RWPE2 (cell line): ENCODE results near the gene FOXF1.

Source experiments
- ATAC-seq: fragments of 200-7000 bp; cut with Tn5 transposase; 3 replicates; pipeline ENCODE4 v1.9.1; 2021; ENCODE audit warnings: low read depth
- DNase-seq: peaks from one replicate; pipeline ENCODE4 v3.0.0-alpha.2; 2020; ENCODE audit warnings: low spot score
- H3K27ac ChIP-seq: fragments of 450-650 bp; 2 replicates; pipeline ENCODE4 v1.5.1; 2017; ENCODE audit warnings: mild to moderate bottlenecking; ENCODE audit not compliant: poor library complexity, severe bottlenecking
- H3K27me3 ChIP-seq: fragments of 250-450 bp; sonication (Bioruptor Pico); 2 replicates; pipeline ENCODE4 v1.5.1; 2021; ENCODE audit warnings: mild to moderate bottlenecking, moderate library complexity; ENCODE audit not compliant: insufficient read depth, poor library complexity, severe bottlenecking
- H3K36me3 ChIP-seq: fragments of 250-450 bp; sonication (Bioruptor Pico); 2 replicates; pipeline ENCODE4 v1.5.1; 2020; ENCODE audit warnings: low read depth, mild to moderate bottlenecking, moderate library complexity
- H3K4me1 ChIP-seq: fragments of 250-450 bp; sonication (Bioruptor Pico); 2 replicates; pipeline ENCODE4 v1.5.1; 2021; ENCODE audit warnings: mild to moderate bottlenecking, moderate library complexity; ENCODE audit not compliant: insufficient read depth, poor library complexity, severe bottlenecking
- H3K4me3 ChIP-seq: fragments of 250-450 bp; sonication (Bioruptor Pico); 2 replicates; pipeline ENCODE4 v1.5.1; 2021; ENCODE audit warnings: mild to moderate bottlenecking, moderate library complexity; ENCODE audit not compliant: severe bottlenecking
- H3K9me3 ChIP-seq: fragments of 250-450 bp; sonication (Bioruptor Pico); 2 replicates; pipeline ENCODE4 v1.5.1; 2021; ENCODE audit warnings: mild to moderate bottlenecking, moderate library complexity; ENCODE audit not compliant: severe bottlenecking
- TF ChIP-seq, protein P1 (sequence below): fragments of 450-650 bp; IDR thresholded peaks from one replicate; pipeline ENCODE4 v1.5.1; 2017; ENCODE audit warnings: mild to moderate bottlenecking, moderate library complexity; ENCODE audit not compliant: poor library complexity, severe bottlenecking

FOXF1 gene

DNA sequence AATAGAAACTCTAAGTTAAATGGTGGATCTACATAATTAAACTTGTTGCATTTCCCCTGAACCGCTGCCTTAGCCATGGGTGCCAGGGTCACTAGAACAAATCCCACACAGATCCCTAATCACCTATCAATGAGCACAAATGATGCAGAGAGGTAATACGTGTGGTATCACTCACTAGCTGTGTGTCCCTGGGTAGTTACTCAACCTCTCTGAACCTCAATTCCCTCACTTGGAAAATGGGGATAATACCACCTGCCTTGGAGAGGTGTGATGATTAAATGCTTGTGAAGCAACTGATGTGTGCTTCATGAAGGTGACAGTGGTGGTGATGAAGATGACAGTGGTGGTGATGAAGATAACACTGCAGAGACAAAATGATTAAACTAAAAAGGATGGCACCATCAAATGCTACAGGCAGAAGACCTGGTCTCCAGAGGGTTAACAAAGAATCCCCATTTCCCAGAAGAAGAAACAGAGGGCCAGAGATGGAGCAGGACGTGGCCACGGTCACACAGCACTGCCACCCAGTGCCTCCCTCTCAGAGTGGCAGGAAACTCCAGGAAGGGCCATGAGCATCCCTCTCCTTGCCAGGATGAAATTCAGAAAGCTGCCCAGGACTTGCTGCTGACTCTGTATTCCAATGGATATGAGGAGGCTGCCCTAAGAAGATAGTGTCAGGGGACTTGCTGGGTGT lies 17.9 kb upstream of the FOXF1 start:
- Histone ChIP-seq H3K4me1 (no peaks in the 10 kb centered on the region), H3K36me3 (no peaks in the 10 kb centered on the region), H3K27me3 (peaks cover 100% of the 10 kb centered on the region), H3K4me3 (no peak overlapping the region), H3K27ac (no peak overlapping the region), H3K9me3 (no peaks in the 10 kb centered on the region)
- no peak for ATAC-seq
- DNase-seq = no peak
- TF ChIP-seq, protein P1, sequence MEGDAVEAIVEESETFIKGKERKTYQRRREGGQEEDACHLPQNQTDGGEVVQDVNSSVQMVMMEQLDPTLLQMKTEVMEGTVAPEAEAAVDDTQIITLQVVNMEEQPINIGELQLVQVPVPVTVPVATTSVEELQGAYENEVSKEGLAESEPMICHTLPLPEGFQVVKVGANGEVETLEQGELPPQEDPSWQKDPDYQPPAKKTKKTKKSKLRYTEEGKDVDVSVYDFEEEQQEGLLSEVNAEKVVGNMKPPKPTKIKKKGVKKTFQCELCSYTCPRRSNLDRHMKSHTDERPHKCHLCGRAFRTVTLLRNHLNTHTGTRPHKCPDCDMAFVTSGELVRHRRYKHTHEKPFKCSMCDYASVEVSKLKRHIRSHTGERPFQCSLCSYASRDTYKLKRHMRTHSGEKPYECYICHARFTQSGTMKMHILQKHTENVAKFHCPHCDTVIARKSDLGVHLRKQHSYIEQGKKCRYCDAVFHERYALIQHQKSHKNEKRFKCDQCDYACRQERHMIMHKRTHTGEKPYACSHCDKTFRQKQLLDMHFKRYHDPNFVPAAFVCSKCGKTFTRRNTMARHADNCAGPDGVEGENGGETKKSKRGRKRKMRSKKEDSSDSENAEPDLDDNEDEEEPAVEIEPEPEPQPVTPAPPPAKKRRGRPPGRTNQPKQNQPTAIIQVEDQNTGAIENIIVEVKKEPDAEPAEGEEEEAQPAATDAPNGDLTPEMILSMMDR = no peak

DNA sequence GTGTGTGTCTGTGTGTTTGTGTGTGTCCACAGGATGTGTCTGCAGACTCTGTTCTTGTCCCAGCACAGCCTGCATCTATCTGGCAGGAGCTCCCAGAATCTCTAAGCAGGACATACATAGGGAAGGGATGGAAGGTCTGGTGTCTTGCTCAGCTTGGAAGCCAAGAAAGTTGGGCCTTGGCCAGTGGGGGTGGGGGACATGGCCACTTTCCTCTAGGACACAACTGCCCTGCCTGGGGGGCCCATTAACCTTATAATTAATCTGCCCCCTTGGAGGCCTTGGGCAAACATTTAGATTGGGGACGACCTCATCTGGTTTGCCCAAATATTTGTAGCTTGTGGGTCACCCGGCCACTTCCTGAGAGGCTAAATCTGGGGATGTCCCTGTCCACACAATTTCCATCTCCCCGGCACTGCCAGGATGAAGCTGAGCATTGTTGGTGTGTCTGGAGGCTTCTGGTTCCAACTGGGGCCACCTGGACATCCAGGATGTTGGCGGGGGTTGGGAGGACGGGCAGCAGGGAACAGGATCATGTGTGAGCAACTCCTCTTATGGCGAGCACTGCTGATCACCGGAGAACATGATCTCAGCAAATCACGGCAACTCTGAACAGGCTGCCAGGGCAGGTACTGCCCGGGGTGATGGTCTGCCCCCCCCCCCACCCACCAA lies 17.2 kb upstream of the FOXF1 start:
- H3K27ac ChIP-seq = no peak overlapping the region
- DNase-seq (no peak), ATAC-seq (no peak)
- H3K27me3 ChIP-seq = peaks cover 99% of the 10 kb centered on the region
- no peaks in the 10 kb centered on the region for H3K4me1 ChIP-seq
- H3K4me3 ChIP-seq = no peak overlapping the region
- TF ChIP-seq, protein P1 = no peak
- H3K9me3 ChIP-seq = no peaks in the 10 kb centered on the region
- no peaks in the 10 kb centered on the region for H3K36me3 ChIP-seq

- H3K36me3 ChIP-seq = no peaks in the 10 kb centered on the region
- H3K4me1 ChIP-seq = no peaks in the 10 kb centered on the region
- ATAC-seq = no peak
- H3K9me3 ChIP-seq = no peaks in the 10 kb centered on the region
- no peak for DNase-seq
- H3K27ac ChIP-seq = no peak overlapping the region
- H3K4me3 ChIP-seq = no peak overlapping the region
- TF ChIP-seq, protein P1 = no peak
- peaks cover 99% of the 10 kb centered on the region for H3K27me3 ChIP-seq
Measured at GRCh38 chr16:86494039-86494564, 16.2 kb upstream of the FOXF1 start.

DNA sequence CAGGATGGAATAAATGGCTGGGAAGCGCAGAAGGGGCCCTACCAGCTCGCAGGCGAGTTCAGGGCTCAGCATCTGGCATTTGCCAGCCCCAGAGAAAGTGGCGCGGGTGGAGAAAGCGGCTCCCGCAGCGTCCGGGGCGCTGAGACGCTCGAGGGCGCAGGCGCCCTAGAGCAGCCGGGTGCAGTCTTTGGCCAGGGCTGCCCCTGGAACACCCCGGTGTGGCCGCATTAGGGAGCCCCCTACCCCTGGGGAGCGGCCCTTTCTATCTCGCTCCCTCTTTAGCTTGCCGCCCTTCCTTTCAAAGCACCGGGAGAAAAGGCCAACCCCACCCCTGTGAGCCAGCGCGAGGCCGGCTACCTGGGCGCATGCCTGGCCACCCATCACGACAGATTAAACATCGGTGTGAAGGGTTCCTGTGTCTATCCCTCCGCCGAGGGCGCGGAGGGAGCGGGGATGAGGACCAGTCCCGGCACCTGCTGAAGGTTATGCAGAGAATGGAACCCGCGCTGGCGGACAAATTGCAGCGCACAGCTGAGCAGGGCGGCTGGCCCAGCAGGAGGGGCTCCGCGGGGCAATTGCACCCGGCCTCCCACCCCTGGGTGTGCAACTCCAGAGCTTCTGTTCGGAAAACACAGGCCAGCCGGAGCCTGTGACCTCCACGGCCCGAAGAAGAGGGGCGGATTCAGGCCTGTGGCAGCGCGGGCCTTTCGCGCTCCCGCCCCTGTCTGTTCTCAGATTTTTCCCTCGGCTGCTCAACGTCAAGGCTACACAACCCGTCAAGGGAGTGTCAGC lies 15.6 kb upstream of the FOXF1 start:
- peaks cover 99% of the 10 kb centered on the region for H3K27me3 ChIP-seq
- TF ChIP-seq, protein P1 = no peak
- ATAC-seq (no peak), DNase-seq (no peak)
- no peak overlapping the region for H3K27ac ChIP-seq
- H3K4me3 ChIP-seq = no peak overlapping the region
- no peaks in the 10 kb centered on the region for H3K36me3 ChIP-seq
- no peaks in the 10 kb centered on the region for H3K9me3 ChIP-seq
- H3K4me1 ChIP-seq = no peaks in the 10 kb centered on the region
